Sigmoid colon (tissue), 4 donors: ENCODE data around the gene MTTP.

Source experiments
- POLR2A ChIP-seq, 2 donors: fragments of 450-650 bp; IDR thresholded peaks; one replicate each; pipeline ENCODE4 v1.6.1; 2016; ENCODE audit warnings: antibody characterized with exemption in 2 of 2, mild to moderate bottlenecking in 2 of 2, moderate library complexity in 2 of 2
- POLR2AphosphoS5 ChIP-seq, 4 donors: sonication (generic); formaldehyde crosslinking; IDR thresholded peaks; one replicate each; pipeline ENCODE4 v1.6.1; 2017; ENCODE audit warnings: antibody characterized with exemption in 4 of 4
- TF ChIP-seq, protein P1 (sequence below), 4 experiments: fragments of 450-650 bp in 3 of 4; fragments of 200-600 bp in 1 of 4; IDR thresholded peaks; one replicate each; pipeline ENCODE4 v1.5.1; 2016 to 2019; ENCODE audit warnings: antibody characterized with exemption in 4 of 4, mild to moderate bottlenecking in 3 of 4, moderate library complexity in 2 of 4

GRCh38 chr4:99571883-99572282, 2.7 kb upstream of the MTTP start:
- TF ChIP-seq, protein P1, sequence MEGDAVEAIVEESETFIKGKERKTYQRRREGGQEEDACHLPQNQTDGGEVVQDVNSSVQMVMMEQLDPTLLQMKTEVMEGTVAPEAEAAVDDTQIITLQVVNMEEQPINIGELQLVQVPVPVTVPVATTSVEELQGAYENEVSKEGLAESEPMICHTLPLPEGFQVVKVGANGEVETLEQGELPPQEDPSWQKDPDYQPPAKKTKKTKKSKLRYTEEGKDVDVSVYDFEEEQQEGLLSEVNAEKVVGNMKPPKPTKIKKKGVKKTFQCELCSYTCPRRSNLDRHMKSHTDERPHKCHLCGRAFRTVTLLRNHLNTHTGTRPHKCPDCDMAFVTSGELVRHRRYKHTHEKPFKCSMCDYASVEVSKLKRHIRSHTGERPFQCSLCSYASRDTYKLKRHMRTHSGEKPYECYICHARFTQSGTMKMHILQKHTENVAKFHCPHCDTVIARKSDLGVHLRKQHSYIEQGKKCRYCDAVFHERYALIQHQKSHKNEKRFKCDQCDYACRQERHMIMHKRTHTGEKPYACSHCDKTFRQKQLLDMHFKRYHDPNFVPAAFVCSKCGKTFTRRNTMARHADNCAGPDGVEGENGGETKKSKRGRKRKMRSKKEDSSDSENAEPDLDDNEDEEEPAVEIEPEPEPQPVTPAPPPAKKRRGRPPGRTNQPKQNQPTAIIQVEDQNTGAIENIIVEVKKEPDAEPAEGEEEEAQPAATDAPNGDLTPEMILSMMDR (IDR thresholded peaks at IDR 0.05), result no peak
- TF ChIP-seq POLR2A (IDR thresholded peaks at IDR 0.05), result no peak
- TF ChIP-seq POLR2AphosphoS5 (IDR thresholded peaks at IDR 0.05), result peak in 2 of 4 donors; percentile 7 to 35
